PC-3 (cell line): ENCODE measurements around the gene THOC6.
"Not testable (repeated sequence)": the region's sequence is repeated elsewhere in the genome, so short reads cannot be mapped to it uniquely, and the experiment has no call there.

Experiments used
- CTCF ChIP-seq: fragments of 300-600 bp; sonication (generic); conservative IDR thresholded peaks from 2 replicates; pipeline ENCODE4 v1.5.1; 2017; ENCODE audit warnings: antibody characterized with exemption, low read depth, mild to moderate bottlenecking, low read length
- EZH2 ChIP-seq: fragments of 300-600 bp; sonication (generic); IDR thresholded peaks from one replicate; pipeline ENCODE4 v1.6.1; 2017; ENCODE audit warnings: antibody characterized with exemption, mild to moderate bottlenecking, low read length; ENCODE audit not compliant: unreplicated experiment
- EZH2phosphoT487 ChIP-seq: fragments of 300-600 bp; sonication (generic); IDR thresholded peaks from 2 replicates; pipeline ENCODE4 v1.6.1; 2018; ENCODE audit warnings: mild to moderate bottlenecking, antibody characterized with exemption, low read length, borderline replicate concordance

- TF ChIP-seq CTCF, EZH2, EZH2phosphoT487: not testable (repeated sequence)
Measured at GRCh38 chr16:3069146-3069545, 45.3 kb downstream of the THOC6 start.
